Measurements from ENCODE around the gene SUPT4H1.

SUPT4H1 gene

GRCh38 chr17:58365980-58366595 is 14.1 kb upstream of the SUPT4H1 start:
- no peaks in the 10 kb centered on the region for H3K36me3 ChIP-seq (replicated peaks; ENCODE audit: low read depth, low read length)
- H3K4me3 ChIP-seq (ENCODE audit: low read length) = no peak overlapping the region
- H2AFZ ChIP-seq (ENCODE audit: low read depth, low read length) = no peak overlapping the region
- no peaks in the 10 kb centered on the region for H3K79me2 ChIP-seq (ENCODE audit: low read length)
- H3K9ac ChIP-seq (ENCODE audit: low read length) = no peak overlapping the region
- no peak for TF ChIP-seq EZH2phosphoT487 (IDR thresholded peaks at IDR 0.05; ENCODE audit: low read depth)
- TF ChIP-seq CTCF (IDR thresholded peaks at IDR 0.05; ENCODE audit: low read depth, low read length) = no peak
- no peaks in the 10 kb centered on the region for H4K20me1 ChIP-seq (ENCODE audit: insufficient read depth, low read length)
- no peak overlapping the region for H3K27ac ChIP-seq (ENCODE audit: low read length)
- no peaks in the 10 kb centered on the region for H3K27me3 ChIP-seq (ENCODE audit: low read depth, low read length)
- no peak overlapping the region for H3K4me2 ChIP-seq (ENCODE audit: low read length)
- H3K9me3 ChIP-seq (ENCODE audit: insufficient read depth, low read length) = no peaks in the 10 kb centered on the region
- peaks cover 16% of the 10 kb centered on the region for H3K4me1 ChIP-seq (ENCODE audit: low read length)

- no peaks in the 10 kb centered on the region for H3K9me3 ChIP-seq (ENCODE audit: insufficient read depth, low read length)
- no peak overlapping the region for H3K9ac ChIP-seq (ENCODE audit: low read length)
- no peak overlapping the region for H3K27ac ChIP-seq (ENCODE audit: low read length)
- no peak overlapping the region for H3K4me2 ChIP-seq (ENCODE audit: low read length)
- H3K4me1 ChIP-seq (ENCODE audit: low read length) = peaks cover 16% of the 10 kb centered on the region
- H3K79me2 ChIP-seq (ENCODE audit: low read length) = no peaks in the 10 kb centered on the region
- no peak for TF ChIP-seq EZH2phosphoT487 (IDR thresholded peaks at IDR 0.05; ENCODE audit: low read depth)
- TF ChIP-seq CTCF (IDR thresholded peaks at IDR 0.05; ENCODE audit: low read depth, low read length) = no peak
- H3K27me3 ChIP-seq (ENCODE audit: low read depth, low read length) = no peaks in the 10 kb centered on the region
- H4K20me1 ChIP-seq (ENCODE audit: insufficient read depth, low read length) = no peaks in the 10 kb centered on the region
- H2AFZ ChIP-seq (ENCODE audit: low read depth, low read length) = no peak overlapping the region
- H3K4me3 ChIP-seq (ENCODE audit: low read length) = no peak overlapping the region
- H3K36me3 ChIP-seq (replicated peaks; ENCODE audit: low read depth, low read length) = no peaks in the 10 kb centered on the region
Observed at GRCh38 chr17:58365185-58365979, 13.4 kb upstream of the SUPT4H1 start.

GRCh38 chr17:58364270-58364942 is 12.4 kb upstream of the SUPT4H1 start:
- Histone ChIP-seq H3K9me3 (ENCODE audit: insufficient read depth, low read length) (no peaks in the 10 kb centered on the region), H4K20me1 (ENCODE audit: insufficient read depth, low read length) (no peaks in the 10 kb centered on the region), H3K4me1 (ENCODE audit: low read length) (peaks cover 10% of the 10 kb centered on the region), H2AFZ (ENCODE audit: low read depth, low read length) (no peak overlapping the region), H3K36me3 (replicated peaks; ENCODE audit: low read depth, low read length) (no peaks in the 10 kb centered on the region), H3K27me3 (ENCODE audit: low read depth, low read length) (no peaks in the 10 kb centered on the region), H3K4me2 (ENCODE audit: low read length) (no peak overlapping the region), H3K79me2 (ENCODE audit: low read length) (no peaks in the 10 kb centered on the region), H3K27ac (ENCODE audit: low read length) (no peak overlapping the region), H3K4me3 (ENCODE audit: low read length) (no peak overlapping the region), H3K9ac (ENCODE audit: low read length) (no peak overlapping the region)
- no peak for TF ChIP-seq EZH2phosphoT487 (IDR thresholded peaks at IDR 0.05; ENCODE audit: low read depth)
- TF ChIP-seq CTCF (IDR thresholded peaks at IDR 0.05; ENCODE audit: low read depth, low read length) = no peak

All from OCI-LY3 (cell line).